Ecto neural progenitor cell (in vitro differentiated cells): Measurements from ENCODE around the gene AKR1B1.
"Not testable (repeated sequence)": the region's sequence is repeated elsewhere in the genome, so short reads cannot be mapped to it uniquely, and the experiment has no call there.

Source experiments
- DNase-seq: peaks from one replicate; pipeline ENCODE4 v3.0.0-alpha.2; 2018; ENCODE audit warnings: low spot score

AKR1B1 gene

GRCh38 chr7:134458806-134459698, at the start of gene AKR1B1:
Gene AKR1B1 (minus strand): TSS chr7:134459100. CDS start chr7:134459062, 38 bp downstream.
- DNase-seq, result peak; percentile 95

- no peak for DNase-seq
Observed at GRCh38 chr7:134505856-134506255, 47.0 kb upstream of the AKR1B1 start.

GRCh38 chr7:134504660-134505164, 45.8 kb upstream of the AKR1B1 start:
- DNase-seq, result no peak

- DNase-seq, result no peak
Observed at GRCh38 chr7:134502463-134503371, 43.8 kb upstream of the AKR1B1 start.

DNA sequence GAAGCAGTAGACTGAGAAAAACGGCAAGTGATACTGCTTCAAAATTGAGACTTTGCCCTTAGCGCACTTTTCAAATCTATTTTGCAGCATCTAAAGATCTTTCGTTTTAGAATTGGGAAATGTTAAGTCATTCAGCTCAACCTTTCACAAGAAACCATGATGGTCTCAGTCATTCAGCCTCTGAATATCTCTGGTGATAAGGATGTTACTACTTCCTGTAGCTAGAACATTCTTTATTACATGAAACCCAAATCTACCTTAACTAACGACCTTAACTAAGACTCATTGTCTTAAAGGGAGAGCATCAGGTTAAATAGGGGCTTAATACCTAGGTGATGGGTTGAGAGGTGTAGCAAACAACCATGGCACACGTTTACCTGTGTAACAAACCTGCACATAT, 42.1 kb upstream of the AKR1B1 start:
- no peak for DNase-seq

DNA sequence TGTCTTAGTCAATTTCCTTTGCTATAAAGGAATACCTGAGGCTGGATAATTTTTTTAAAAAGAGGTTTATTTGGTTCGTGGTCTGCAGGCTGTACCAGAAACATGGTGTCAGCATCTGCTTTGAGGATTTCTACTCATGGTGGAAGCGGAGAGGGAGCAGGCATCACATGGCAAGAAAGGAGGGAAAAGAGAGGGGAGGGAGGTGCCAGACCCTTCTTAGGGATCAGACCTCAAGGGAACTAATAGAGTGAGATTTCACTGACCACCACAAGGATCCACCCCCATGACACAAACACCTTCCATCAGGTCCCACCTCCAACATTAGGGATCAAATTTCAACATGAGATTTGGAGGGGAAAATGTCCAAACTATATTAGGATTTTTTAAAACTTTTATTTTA, 41.5 kb upstream of the AKR1B1 start:
- DNase-seq, result no peak

GRCh38 chr7:134495546-134495945, 36.6 kb upstream of the AKR1B1 start:
- no peak for DNase-seq

DNA sequence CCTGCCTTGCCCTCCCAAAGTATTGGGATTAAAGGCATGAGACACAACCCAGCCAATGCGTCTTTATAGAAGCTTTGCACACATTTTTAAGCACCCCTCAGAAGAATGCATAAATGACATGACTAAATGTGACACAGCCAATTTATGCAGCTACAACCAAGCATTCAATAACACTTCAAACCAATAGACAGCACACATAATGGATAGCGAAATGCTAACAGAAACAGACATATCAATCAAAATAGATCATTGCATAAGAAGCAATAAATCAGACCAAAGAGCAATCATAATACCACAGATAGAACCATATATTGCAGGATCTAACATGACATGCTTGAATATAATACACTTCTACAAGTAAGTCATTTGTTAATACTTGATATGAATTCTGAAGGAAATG, 34.2 kb upstream of the AKR1B1 start:
- no peak for DNase-seq

GRCh38 chr7:134487721-134488120, 28.8 kb upstream of the AKR1B1 start:
- not testable (repeated sequence) for DNase-seq

GRCh38 chr7:134485203-134485602, 26.3 kb upstream of the AKR1B1 start:
- DNase-seq, result no peak

- no peak for DNase-seq
Observed at GRCh38 chr7:134483296-134483695, 24.4 kb upstream of the AKR1B1 start.

- no peak for DNase-seq
Observed at GRCh38 chr7:134482858-134483257, 24.0 kb upstream of the AKR1B1 start.

DNA sequence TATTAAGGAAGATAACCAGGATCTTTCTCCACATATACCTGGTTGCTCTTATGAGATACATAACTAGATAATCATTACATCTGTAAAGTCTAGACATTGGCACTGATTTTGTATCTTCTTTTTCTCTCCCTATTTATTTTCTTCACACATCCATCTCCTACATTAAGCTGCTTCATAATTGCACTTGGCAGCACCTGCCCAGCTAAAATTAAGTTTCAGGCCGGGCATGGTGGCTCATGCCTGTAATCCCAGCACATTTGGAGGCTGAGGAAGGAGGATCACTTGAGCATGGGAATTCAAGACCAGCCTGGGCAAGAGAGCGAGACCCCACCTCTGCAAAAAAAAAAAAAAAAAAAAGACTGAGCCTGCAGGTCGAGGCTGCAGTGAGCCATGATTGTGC, 22.3 kb upstream of the AKR1B1 start:
- no peak for DNase-seq

DNA sequence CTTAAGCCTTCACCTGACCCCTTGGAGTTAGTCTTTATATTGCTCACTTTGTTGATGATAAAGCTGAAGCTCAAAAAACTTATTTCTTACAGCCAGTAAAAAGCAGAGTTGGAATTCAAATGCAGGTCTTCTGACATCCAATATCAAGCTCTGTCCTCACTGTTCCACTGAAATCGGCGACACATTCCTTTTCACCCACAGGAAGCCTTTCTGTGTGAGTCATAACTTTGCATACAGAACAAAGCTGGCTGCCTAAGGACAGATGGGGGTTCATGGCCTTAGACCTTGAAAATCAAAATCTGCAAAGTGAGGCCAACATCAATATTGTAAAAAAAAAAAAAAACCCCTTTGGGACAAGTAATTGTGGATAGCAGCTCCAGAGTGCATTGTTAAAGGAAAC, 21.8 kb upstream of the AKR1B1 start:
- DNase-seq, result no peak

- DNase-seq, result no peak
Observed at GRCh38 chr7:134480202-134480601, 21.3 kb upstream of the AKR1B1 start.

DNA sequence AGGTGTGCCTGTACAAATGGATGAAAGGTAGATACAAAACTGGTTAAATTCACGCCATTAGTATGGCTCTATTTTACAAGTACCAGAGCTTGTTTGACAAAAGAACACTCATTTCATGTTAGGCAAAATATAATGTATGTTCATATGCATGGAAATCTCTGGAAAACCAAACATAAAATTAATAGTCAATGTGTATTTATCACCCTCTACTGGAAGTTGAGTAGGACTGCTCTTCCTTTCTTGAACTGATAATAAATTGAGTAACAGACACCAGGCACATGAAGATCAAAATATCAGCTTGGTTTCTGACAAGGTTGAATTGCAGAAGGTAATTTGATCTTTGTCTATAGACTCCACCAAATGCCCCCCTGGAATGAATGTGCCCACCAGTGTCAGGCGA, 19.8 kb upstream of the AKR1B1 start:
- DNase-seq, result no peak

- no peak for DNase-seq
Observed at GRCh38 chr7:134477954-134478353, 19.1 kb upstream of the AKR1B1 start.

DNA sequence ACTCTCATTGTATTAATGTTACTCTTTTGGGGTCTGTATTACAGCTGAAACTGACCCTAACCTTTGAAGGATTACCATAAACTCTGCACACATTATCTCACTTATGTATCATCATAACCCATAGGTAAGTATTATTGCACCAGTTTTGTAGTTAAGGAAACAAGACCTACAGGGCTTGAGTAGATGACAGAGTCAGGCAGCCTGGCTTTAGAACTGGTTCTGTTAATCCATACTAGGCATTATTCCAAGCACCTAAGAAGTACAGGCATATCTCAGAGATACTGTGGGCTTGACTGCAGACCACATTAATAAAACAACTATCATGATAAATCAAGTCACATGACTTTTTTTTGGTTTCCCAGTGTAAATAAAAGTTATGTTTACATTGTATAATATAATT, 17.1 kb upstream of the AKR1B1 start:
- no peak for DNase-seq

GRCh38 chr7:134474828-134475227, 15.9 kb upstream of the AKR1B1 start:
- DNase-seq, result no peak

- DNase-seq, result no peak
Observed at GRCh38 chr7:134473861-134474291, 15.0 kb upstream of the AKR1B1 start.

GRCh38 chr7:134472572-134473244, 13.8 kb upstream of the AKR1B1 start:
- no peak for DNase-seq

DNA sequence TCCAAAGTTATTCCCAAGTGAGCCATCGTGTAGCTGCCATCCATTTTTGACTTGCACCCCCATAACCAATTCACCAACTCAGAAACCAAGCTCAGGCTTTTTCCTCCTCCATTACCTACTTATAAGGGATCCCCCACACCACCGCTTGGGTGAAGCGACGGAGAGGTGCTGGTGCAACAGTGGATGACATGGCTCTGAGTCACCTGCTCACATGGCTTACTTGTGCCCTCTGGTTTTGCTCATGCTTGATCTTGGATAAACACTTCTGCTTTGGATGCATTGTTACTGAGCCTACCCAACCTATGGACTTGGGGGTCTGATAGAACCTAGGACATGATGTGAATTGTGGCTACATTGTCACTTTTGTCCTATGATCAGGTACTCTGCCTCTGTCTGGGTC, 12.0 kb upstream of the AKR1B1 start:
- no peak for DNase-seq
